DMS153 treated with DMSO at 0.1 percent for 48 hours (cell line): ENCODE measurements around the gene NELL2.
A peak's percentile ranks its signal among the peaks of the same experiment; 100 is the strongest.

Source experiments
- DNase-seq: peaks from one replicate; lab custom pipeline; 2025; ENCODE audit not compliant: unreplicated experiment; lab: John Stamatoyannopoulos, UW

The NELL2 gene

GRCh38 chr12:44546060-44546459 is 330.1 kb downstream of the NELL2 start:
- no peak for DNase-seq

GRCh38 chr12:44544018-44544417 is 332.1 kb downstream of the NELL2 start:
- no peak for DNase-seq

- no peak for DNase-seq
Measured at GRCh38 chr12:44542716-44543115, 333.4 kb downstream of the NELL2 start.

GRCh38 chr12:44537354-44537753 is 338.8 kb downstream of the NELL2 start:
- no peak for DNase-seq

- DNase-seq = no peak
Measured at GRCh38 chr12:44532940-44533339, 343.2 kb downstream of the NELL2 start.

- no peak for DNase-seq
Measured at GRCh38 chr12:44531320-44531971, 344.7 kb downstream of the NELL2 start.

- DNase-seq = no peak
Measured at GRCh38 chr12:44526655-44527182, 349.4 kb downstream of the NELL2 start.

- DNase-seq = no peak
Measured at GRCh38 chr12:44525806-44526654, 350.1 kb downstream of the NELL2 start.

GRCh38 chr12:44523828-44524227 is 352.3 kb downstream of the NELL2 start:
- no peak for DNase-seq

- no peak for DNase-seq
Measured at GRCh38 chr12:44521702-44522101, 354.4 kb downstream of the NELL2 start.

- peak; percentile 29 for DNase-seq
Measured at GRCh38 chr12:44519931-44520330, 356.2 kb downstream of the NELL2 start.

- DNase-seq = no peak
Measured at GRCh38 chr12:44511289-44511688, 364.8 kb downstream of the NELL2 start.

GRCh38 chr12:44510510-44510909 is 365.6 kb downstream of the NELL2 start:
- DNase-seq = no peak

- no peak for DNase-seq
Measured at GRCh38 chr12:44510076-44510475, 366.0 kb downstream of the NELL2 start.

GRCh38 chr12:44509471-44509870 is 366.6 kb downstream of the NELL2 start:
- DNase-seq = no peak

GRCh38 chr12:44507461-44507860 is 368.7 kb downstream of the NELL2 start:
- no peak for DNase-seq

GRCh38 chr12:44504799-44505198 is 371.3 kb downstream of the NELL2 start:
- no peak for DNase-seq

GRCh38 chr12:44503329-44503728 is 372.8 kb downstream of the NELL2 start:
- no peak for DNase-seq

GRCh38 chr12:44502681-44503080 is 373.4 kb downstream of the NELL2 start:
- no peak for DNase-seq

GRCh38 chr12:44500423-44500822 is 375.7 kb downstream of the NELL2 start:
- DNase-seq = no peak

- DNase-seq = no peak
Measured at GRCh38 chr12:44497044-44497443, 379.1 kb downstream of the NELL2 start.

- DNase-seq = no peak
Measured at GRCh38 chr12:44490181-44490580, 385.9 kb downstream of the NELL2 start.
